Type B pancreatic cell (in vitro differentiated cells): ENCODE measurements around the gene HIP1. TPM values are rescaled to one million over a fixed set of nuclear protein-coding genes. Genes with fewer than 3 reads are reported as not detected.
"Not testable (repeated sequence)": the region's sequence is repeated elsewhere in the genome, so short reads cannot be mapped to it uniquely, and the experiment has no call there.

Source experiments
- DNase-seq: peaks from one replicate; pipeline ENCODE4 v3.0.0; 2021; ENCODE audit warnings: mixed read lengths; ENCODE audit not compliant: unreplicated experiment; ENCODE audit errors: extremely low spot score
- H3K27ac Mint-ChIP-seq: 2 replicates; pipeline ENCODE4 v1.8.0; 2021; ENCODE audit warnings: mild to moderate bottlenecking, mixed read lengths
- H3K27me3 Mint-ChIP-seq: 2 replicates; pipeline ENCODE4 v1.8.0; 2021; ENCODE audit warnings: mixed read lengths
- H3K36me3 Mint-ChIP-seq: 2 replicates; pipeline ENCODE4 v1.8.0; 2021; ENCODE audit warnings: mixed read lengths
- H3K4me1 Mint-ChIP-seq: one replicate; pipeline ENCODE4 v1.8.0; 2021; ENCODE audit warnings: mixed read lengths; ENCODE audit not compliant: unreplicated experiment
- H3K4me3 Mint-ChIP-seq: 2 replicates; pipeline ENCODE4 v1.8.0; 2021; ENCODE audit warnings: mild to moderate bottlenecking, mixed read lengths
- H3K9me3 Mint-ChIP-seq: 2 replicates; pipeline ENCODE4 v1.8.0; 2021; ENCODE audit warnings: mixed read lengths
- total RNA-seq: library from RNA; stranded (reverse); gene quantifications from 2 replicates; pipeline ENCODE4 v1.2.1, GENCODE V29; 2021; ENCODE audit warnings: low replicate concordance
- TF ChIP-seq, protein P1 (sequence below): fragments of 200-600 bp; sonication (generic); conservative IDR thresholded peaks from 2 replicates; pipeline ENCODE4 v1.5.0; 2021; ENCODE audit warnings: antibody characterized with exemption, mild to moderate bottlenecking

The HIP1 gene
- total RNA-seq, 1 donor from 2014 or later: 33.8 TPM

DNA sequence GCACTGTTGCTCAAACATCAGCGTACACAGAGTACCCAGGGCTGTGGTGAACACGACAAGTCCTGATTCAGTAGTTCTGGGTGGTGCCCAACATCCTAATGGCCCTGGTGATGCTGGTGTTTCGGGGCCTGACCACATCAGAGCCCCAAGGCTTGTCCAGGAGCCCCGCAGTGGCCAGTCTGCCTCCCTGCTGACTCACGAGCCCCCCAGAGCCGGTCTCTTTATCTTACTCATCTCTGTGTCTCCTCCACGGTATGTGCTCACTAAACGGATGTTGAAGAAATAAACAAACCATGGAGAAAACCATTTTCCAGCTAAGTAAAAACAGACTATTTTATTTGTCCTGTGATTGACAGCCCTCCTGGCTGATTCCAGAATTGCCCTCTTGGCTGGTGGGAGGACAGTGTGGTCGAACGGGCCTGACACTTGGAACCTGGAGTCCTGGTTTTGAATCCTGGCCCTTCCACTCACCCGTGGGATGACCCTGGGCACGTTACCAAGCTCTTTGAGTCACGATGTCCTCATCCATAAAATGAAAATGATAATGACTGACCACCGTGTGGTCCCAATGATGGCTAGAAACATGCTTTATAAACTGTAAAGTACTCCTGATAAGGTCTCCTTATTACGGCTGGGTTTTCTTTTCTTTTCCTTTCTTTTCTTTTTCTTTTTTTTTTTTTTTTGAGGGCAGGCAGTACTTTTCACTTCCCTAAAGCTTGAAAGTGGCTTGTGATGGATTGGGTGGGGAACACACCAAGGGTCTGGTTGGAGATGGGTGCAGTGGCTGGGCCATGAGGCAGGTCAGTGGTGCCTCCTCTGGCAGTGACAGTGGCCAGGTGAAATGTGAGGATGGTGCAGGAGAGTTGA, 5.7 kb downstream of the HIP1 start:
- no peak for DNase-seq
- Mint-ChIP-seq H3K4me3 (no peak overlapping the region), H3K27ac (no peak overlapping the region)

DNA sequence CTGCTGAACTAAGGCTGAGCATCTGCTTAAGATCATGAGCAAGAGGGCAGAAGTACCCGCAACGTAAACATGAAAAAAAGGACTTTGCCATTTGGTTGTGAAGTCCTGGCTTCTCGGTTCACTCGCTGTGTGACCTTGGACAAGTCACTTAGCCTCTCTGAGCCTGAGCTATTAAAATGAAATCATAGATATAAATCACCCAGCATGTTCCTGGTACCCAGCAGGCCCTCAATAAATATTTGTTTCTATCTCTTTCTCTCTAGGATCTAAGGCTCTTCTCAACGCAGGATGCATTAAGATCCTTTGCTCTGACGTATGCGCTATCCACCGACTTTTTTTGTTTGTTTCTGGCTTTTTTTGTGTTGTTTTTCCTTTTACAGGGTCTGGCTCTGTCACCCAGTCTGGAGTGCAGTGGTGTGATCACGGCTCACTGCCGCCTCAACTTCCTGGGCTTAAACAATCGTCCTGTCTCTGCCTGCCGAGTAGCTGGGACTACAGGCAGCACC, 6.7 kb downstream of the HIP1 start:
- Mint-ChIP-seq H3K27me3 (peaks cover 6% of the 10 kb centered on the region), H3K36me3 (peaks cover 4% of the 10 kb centered on the region), H3K4me1 (peaks cover 35% of the 10 kb centered on the region), H3K4me3 (no peak overlapping the region), H3K9me3 (no peaks in the 10 kb centered on the region), H3K27ac (peak overlapping the region; percentile 41)
- TF ChIP-seq, protein P1, sequence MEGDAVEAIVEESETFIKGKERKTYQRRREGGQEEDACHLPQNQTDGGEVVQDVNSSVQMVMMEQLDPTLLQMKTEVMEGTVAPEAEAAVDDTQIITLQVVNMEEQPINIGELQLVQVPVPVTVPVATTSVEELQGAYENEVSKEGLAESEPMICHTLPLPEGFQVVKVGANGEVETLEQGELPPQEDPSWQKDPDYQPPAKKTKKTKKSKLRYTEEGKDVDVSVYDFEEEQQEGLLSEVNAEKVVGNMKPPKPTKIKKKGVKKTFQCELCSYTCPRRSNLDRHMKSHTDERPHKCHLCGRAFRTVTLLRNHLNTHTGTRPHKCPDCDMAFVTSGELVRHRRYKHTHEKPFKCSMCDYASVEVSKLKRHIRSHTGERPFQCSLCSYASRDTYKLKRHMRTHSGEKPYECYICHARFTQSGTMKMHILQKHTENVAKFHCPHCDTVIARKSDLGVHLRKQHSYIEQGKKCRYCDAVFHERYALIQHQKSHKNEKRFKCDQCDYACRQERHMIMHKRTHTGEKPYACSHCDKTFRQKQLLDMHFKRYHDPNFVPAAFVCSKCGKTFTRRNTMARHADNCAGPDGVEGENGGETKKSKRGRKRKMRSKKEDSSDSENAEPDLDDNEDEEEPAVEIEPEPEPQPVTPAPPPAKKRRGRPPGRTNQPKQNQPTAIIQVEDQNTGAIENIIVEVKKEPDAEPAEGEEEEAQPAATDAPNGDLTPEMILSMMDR: no peak
- no peak for DNase-seq

More for the DNA sequence above, 5.7 kb downstream of the HIP1 start:
- no peaks in the 10 kb centered on the region for H3K9me3 Mint-ChIP-seq
- peaks cover 14% of the 10 kb centered on the region for H3K27me3 Mint-ChIP-seq
- peaks cover 4% of the 10 kb centered on the region for H3K36me3 Mint-ChIP-seq
- TF ChIP-seq, protein P1: no peak
- H3K4me1 Mint-ChIP-seq: peaks cover 38% of the 10 kb centered on the region

DNA sequence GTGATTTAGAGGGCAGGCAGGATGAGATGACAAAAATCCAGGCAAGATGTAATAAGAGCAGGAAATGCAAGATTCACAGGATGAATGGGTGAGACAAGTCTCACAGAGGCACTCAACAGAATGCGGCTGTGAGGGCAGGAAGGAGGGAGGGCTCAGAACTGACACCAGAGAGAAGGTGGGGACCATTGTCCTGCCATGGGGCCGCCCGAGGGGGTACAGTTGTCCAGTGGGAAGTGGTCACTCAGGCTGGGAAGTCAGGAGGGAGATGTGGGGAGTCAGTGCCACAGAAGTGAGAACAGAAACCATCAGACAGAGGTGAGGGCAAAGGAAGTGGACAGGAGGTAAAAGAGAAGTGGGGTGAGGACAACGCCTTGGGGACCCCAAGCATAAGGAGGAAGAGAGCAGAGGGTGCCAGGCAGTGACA, 8.9 kb downstream of the HIP1 start:
- no peaks in the 10 kb centered on the region for H3K27me3 Mint-ChIP-seq
- H3K9me3 Mint-ChIP-seq: no peaks in the 10 kb centered on the region
- H3K4me1 Mint-ChIP-seq: peaks cover 29% of the 10 kb centered on the region
- H3K4me3 Mint-ChIP-seq: no peak overlapping the region
- peak overlapping the region; percentile 4 for H3K27ac Mint-ChIP-seq
- peaks cover 4% of the 10 kb centered on the region for H3K36me3 Mint-ChIP-seq
- TF ChIP-seq, protein P1: no peak
- DNase-seq: no peak

DNA sequence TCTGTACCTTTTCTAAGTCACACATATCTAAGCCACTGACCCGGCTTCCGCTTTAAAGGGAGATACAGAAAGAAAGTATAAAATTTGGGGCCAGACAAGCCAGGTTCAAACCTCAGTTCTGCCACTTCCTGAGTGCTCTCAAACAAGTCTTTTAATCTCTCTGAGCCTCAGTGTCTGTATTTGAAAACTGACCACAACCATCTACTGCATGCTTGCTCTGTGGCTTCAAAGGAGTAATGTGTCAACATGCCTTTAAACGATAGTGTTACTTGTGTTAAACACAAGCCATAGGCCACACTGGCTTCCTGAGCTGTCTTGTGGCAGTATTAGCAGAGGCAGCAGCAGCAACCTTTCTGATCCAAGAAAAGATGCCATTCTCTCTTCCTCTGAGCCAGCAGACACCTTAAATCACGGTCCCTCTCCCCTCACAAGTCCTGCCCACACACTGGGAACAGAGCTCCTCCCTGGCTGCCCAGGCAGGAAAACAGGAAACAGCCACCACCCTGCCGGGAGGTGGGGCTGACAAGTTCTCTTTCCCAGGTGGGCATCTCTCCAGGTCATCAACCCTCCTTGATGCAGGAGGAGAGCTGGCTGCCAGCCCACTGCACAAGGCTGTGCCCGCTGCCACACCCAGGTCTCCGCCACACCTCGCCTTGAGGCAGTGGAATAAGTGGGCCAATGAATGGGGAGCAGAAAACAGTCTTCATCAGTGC, 10.7 kb downstream of the HIP1 start:
- TF ChIP-seq, protein P1: no peak
- no peaks in the 10 kb centered on the region for H3K27me3 Mint-ChIP-seq
- no peaks in the 10 kb centered on the region for H3K36me3 Mint-ChIP-seq
- peaks cover 18% of the 10 kb centered on the region for H3K4me1 Mint-ChIP-seq
- peak overlapping the region; percentile 72 for H3K27ac Mint-ChIP-seq
- DNase-seq: no peak
- H3K9me3 Mint-ChIP-seq: no peaks in the 10 kb centered on the region
- H3K4me3 Mint-ChIP-seq: no peak overlapping the region

DNA sequence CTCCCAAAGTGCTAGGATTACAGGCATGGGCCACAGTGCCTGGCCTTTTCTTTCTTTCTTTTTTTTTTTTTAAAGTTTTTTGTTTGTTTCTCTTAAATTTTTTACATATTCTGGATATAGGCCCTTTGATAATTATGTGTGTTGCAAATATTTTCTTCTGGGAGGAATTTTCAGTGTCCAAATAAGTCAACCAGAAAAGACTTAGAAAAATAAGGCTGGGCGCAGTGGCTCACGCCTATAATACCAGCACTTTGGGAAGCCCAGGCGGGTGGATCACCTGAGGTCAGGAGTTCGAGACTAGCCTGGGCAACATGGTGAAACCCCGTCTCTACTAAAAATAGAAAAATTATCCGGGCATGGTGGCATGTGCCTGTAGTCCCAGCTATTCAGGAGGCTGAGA, 11.4 kb downstream of the HIP1 start:
- peaks cover 14% of the 10 kb centered on the region for H3K4me1 Mint-ChIP-seq
- H3K36me3 Mint-ChIP-seq, H3K9me3 Mint-ChIP-seq, DNase-seq, H3K27ac Mint-ChIP-seq, H3K27me3 Mint-ChIP-seq, H3K4me3 Mint-ChIP-seq: not testable (repeated sequence)

DNA sequence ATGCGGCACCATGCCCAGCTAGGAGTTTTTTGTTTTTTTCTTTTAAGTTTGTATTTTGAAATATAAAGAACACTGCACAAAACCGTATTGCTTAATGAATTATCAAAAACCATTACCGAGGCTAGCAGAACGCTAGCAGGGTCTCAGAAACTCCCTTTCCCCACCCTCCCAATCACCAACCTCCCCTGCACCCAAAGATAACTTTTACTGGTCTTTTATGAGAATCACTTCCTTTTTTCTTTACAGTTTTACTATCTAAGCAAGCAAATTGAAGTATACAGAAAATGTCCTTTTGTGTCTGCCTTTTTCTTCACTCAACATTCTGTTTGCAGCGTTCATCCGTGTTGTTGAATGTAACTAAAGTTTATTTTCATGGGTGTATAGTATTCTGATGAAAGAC, 13.4 kb downstream of the HIP1 start:
- Mint-ChIP-seq H3K36me3 (no peaks in the 10 kb centered on the region), H3K27me3 (no peaks in the 10 kb centered on the region), H3K27ac (no peak overlapping the region), H3K4me3 (no peak overlapping the region), H3K4me1 (peaks cover 12% of the 10 kb centered on the region), H3K9me3 (no peaks in the 10 kb centered on the region)
- DNase-seq: no peak
- TF ChIP-seq, protein P1: no peak
